ENCODE data around the gene PIGR.

The PIGR gene

DNA sequence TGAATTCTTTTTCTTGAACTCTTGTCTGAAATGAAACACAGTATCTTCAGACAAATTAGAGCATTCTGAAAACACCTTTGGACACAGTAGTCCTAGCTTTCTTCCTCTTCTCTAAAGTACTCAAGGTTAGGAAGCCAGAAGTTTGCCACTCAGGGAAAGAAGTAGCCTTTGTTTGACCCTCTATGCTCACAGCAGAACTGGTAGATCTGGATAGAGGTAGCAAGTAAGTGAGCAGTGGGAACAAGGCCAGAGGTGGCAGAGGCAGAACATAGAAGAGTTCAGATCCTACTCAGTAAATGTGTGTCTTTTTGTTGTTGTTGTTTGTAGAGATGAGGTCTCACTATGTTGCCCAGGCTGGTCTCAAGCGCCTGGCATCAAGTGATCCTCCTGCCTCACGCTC is 7.4 kb upstream of the PIGR start:
- DNase-seq (ENCODE audit: insufficient read length, low spot score): no peak
- no peak for FAIRE-seq
- TF ChIP-seq CTCF (IDR thresholded peaks at IDR 0.05; ENCODE audit: insufficient read depth, missing control alignments): no peak

DNA sequence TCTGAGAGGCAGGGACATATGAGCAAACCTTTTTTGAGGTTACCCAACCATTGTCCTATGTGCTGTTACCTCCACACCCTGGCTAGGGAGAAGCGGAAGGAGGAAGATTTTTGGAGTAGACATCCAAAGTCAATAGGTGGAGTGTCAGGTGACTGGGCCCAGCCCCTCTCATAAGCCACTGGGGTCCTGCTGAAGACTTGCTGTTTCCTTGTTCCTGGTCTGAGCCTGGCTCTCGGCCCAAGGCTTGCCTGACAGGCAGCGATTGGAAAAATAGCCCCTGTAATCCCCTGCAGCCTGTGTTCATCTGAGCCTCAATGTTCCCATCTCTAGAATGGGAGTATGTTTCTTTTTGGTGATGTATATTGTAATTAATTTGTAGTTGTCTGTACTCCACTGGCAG is 6.9 kb upstream of the PIGR start:
- no peak for TF ChIP-seq CTCF (IDR thresholded peaks at IDR 0.05; ENCODE audit: insufficient read depth, missing control alignments)

GRCh38 chr1:206952171-206952570 is 5.9 kb upstream of the PIGR start:
- FAIRE-seq: no peak
- no peak for TF ChIP-seq CTCF (IDR thresholded peaks at IDR 0.05; ENCODE audit: insufficient read depth, missing control alignments)
- DNase-seq (ENCODE audit: insufficient read length, low spot score): no peak

More for the DNA sequence above, 6.9 kb upstream of the PIGR start:
- DNase-seq (ENCODE audit: insufficient read length, low spot score) (no peak), FAIRE-seq (no peak)

GRCh38 chr1:206951318-206952100 is 5.2 kb upstream of the PIGR start:
- no peak for FAIRE-seq
- TF ChIP-seq CTCF (IDR thresholded peaks at IDR 0.05; ENCODE audit: insufficient read depth, missing control alignments): no peak
- DNase-seq (ENCODE audit: insufficient read length, low spot score): no peak

DNA sequence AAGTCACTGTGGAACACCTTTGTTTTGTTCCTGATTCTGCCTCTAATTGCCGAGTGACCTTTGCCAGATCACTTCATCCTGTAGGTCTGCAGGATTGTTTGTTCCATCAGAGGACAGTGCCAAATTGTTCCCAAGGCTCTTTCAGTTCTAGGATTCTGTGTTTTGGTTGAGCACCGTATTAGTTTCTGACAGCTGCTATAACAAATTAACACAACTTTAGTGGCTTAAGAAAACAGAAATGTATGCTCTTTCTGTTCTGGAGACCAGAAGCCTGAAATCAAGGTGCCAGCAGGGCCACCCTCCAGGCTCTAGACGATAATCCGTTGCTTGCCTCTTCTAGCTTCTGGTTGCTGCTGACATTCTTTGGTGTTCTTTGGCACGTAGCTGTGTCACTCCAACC is 3.4 kb upstream of the PIGR start:
- DNase-seq (ENCODE audit: insufficient read length, low spot score): no peak
- no peak for FAIRE-seq
- no peak for TF ChIP-seq CTCF (IDR thresholded peaks at IDR 0.05; ENCODE audit: insufficient read depth, missing control alignments)

GRCh38 chr1:206949208-206949607 is 2.9 kb upstream of the PIGR start:
- no peak for TF ChIP-seq CTCF (IDR thresholded peaks at IDR 0.05; ENCODE audit: insufficient read depth, missing control alignments)
- DNase-seq (ENCODE audit: insufficient read length, low spot score): no peak
- FAIRE-seq: no peak

DNA sequence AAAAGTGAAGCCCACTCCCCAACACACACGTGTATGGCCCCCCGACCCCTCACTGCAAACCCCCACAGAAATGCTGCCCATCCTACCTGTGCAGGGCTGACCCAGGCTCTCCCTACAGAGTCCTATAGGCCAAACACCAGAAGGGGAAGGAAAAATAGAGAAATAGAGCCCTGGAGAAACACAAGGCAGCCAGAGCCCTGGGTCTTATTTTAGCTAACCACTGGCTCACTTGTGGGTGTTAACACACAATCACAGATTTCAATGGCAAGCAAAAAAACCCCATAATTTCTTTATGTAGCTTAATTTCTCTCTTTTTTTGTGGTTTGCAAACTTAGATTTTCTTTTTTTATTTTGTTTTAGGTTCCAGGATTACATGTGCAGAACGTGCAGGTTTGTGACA is 989 bp upstream of the PIGR start:
- DNase-seq (ENCODE audit: insufficient read length, low spot score): no peak
- TF ChIP-seq CTCF (IDR thresholded peaks at IDR 0.05; ENCODE audit: insufficient read depth, missing control alignments): no peak
- no peak for FAIRE-seq
